Hematopoietic multipotent progenitor cell (in vitro differentiated cells): ENCODE results near the gene INSYN2B. TPM values are rescaled to one million over a fixed set of nuclear protein-coding genes. Genes with fewer than 3 reads are reported as not detected.

Source experiments
- DNase-seq, 3 donors: peaks; one replicate each; pipeline ENCODE4 v3.0.0-alpha.2; 2011 to 2015; ENCODE audit warnings: low read depth in 2 of 3, low spot score in 2 of 3
- small RNA-seq: library from RNA; depleted of rRNA; stranded (forward); fragments of <200 nt; gene quantifications from one replicate; pipeline ENCODE3, GENCODE V24; 2012
- total RNA-seq: library from RNA; depleted of rRNA; stranded (reverse); fragments of >200 nt; gene quantifications from one replicate; pipeline ENCODE4 v1.2.3, GENCODE V29; 2012

The INSYN2B gene
- total RNA-seq, 1 donor, result not detected

- DNase-seq, result no peak
These were observed 163.3 kb downstream of the INSYN2B start for GRCh38 chr5:169817031-169817430.

DNA sequence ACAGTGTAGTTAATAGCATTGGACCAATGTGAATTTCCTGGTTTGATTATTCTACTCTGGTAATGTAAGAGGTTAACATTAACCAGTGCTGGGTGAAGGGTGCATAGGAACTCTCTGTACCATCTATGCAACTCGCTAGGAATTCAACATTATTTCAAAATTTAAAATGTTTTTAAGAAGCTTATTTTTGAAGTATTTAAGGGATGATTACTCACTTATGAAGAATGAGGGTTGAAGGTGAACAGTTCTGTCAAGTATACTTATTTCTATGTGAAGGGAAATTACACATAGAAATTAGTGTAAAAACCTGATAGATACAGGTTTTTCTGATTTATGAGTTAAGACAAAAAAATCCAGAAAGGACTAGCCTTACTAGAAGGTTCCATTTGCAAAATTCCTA lies 165.8 kb downstream of the INSYN2B start:
- no peak for DNase-seq

Small RNA genes lying within 50 kb of the gene (small RNA-seq; reads per million reads assigned to genes)
- gene MIR378E, result not detected

Other genes with a start within 250 kb of the INSYN2B start
- gene FOXI1, start 125.4 kb upstream of the INSYN2B start, total RNA-seq, result not detected